GM12801 (cell line): ENCODE results near the gene XCL1.

Experiments
- TF ChIP-seq, protein P1 (sequence below): IDR thresholded peaks from one replicate; pipeline ENCODE4 v1.5.1; 2011; ENCODE audit warnings: control low read depth; ENCODE audit not compliant: insufficient read length; ENCODE audit errors: extremely low read depth

Gene XCL1

DNA sequence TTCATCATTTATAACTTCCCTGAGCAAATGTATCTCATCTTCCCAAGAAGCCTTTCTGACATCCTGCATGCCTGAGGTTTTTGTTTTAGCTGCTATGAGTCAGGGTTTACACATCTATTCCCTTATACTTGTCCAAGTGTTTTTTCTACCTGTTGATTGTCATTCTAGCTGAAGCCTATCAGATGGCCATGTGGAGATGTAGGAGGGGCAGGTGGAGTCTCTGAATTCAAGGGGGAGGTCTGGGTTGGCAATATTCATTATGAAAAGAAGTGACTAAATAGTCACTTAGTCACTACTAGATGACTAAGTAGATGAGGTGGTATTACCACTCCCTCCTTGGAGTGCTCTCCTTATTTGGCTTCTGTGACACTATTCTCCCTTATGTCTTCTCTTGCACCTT is 52.4 kb downstream of the XCL1 start:
- TF ChIP-seq, protein P1, sequence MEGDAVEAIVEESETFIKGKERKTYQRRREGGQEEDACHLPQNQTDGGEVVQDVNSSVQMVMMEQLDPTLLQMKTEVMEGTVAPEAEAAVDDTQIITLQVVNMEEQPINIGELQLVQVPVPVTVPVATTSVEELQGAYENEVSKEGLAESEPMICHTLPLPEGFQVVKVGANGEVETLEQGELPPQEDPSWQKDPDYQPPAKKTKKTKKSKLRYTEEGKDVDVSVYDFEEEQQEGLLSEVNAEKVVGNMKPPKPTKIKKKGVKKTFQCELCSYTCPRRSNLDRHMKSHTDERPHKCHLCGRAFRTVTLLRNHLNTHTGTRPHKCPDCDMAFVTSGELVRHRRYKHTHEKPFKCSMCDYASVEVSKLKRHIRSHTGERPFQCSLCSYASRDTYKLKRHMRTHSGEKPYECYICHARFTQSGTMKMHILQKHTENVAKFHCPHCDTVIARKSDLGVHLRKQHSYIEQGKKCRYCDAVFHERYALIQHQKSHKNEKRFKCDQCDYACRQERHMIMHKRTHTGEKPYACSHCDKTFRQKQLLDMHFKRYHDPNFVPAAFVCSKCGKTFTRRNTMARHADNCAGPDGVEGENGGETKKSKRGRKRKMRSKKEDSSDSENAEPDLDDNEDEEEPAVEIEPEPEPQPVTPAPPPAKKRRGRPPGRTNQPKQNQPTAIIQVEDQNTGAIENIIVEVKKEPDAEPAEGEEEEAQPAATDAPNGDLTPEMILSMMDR: no peak

DNA sequence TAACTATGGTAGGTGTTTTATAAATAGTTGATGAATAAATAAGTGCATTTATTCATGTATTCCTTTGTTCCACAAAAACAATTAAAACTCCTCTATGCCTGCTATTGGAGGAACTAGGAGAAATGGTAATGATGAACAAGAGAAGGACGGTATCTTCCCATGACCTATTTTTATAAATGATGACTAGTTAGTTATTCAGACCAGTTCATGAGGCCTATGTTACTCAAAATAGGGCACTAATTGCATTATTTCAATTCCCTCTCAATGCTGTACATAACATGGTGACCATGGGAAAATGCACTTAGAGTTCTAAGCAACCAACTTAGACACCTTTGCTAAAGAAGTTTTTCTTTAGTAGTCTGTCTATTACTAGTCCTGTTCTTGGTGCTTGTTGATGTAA is 53.1 kb downstream of the XCL1 start:
- TF ChIP-seq, protein P1: no peak
